HFFc6 (cell line): ENCODE results near the gene TFAP2B. TPM values are rescaled to one million over a fixed set of nuclear protein-coding genes. Genes with fewer than 3 reads are reported as not detected.

Experiments used
- DNase-seq: peaks from one replicate; pipeline ENCODE4 v3.0.0-alpha.2; 2018
- H3K27ac Mint-ChIP-seq: 2 replicates; pipeline ENCODE4 v1.8.0; 2020; ENCODE audit warnings: mild to moderate bottlenecking, mixed read lengths
- H3K27me3 Mint-ChIP-seq: 2 replicates; pipeline ENCODE4 v1.8.0; 2021; ENCODE audit warnings: mild to moderate bottlenecking, moderate library complexity, mixed read lengths; ENCODE audit not compliant: insufficient read depth
- H3K36me3 Mint-ChIP-seq: 2 replicates; pipeline ENCODE4 v1.8.0; 2021; ENCODE audit warnings: low read depth, mixed read lengths
- H3K4me1 Mint-ChIP-seq: 2 replicates; pipeline ENCODE4 v1.8.0; 2020; ENCODE audit warnings: low read depth, mixed read lengths
- H3K4me3 Mint-ChIP-seq: 2 replicates; pipeline ENCODE4 v1.8.0; 2020; ENCODE audit warnings: mild to moderate bottlenecking, moderate library complexity, mixed read lengths
- H3K9me3 Mint-ChIP-seq: 2 replicates; pipeline ENCODE4 v1.8.0; 2020; ENCODE audit warnings: mild to moderate bottlenecking, mixed read lengths
- total RNA-seq, 6 experiments: library from RNA; stranded (reverse); fragmentation: NEBNext Ultra II Directional; extraction: Animal tissue kit (Norgen Biotek cat#: 25700); gene quantifications; 2 replicates in 1 of 6; 3 replicates in 5 of 6; pipeline ENCODE4 v1.2.3, GENCODE V29; 2021
- TF ChIP-seq, protein P1 (sequence below): fragments of 200-600 bp; sonication (generic); IDR thresholded peaks from 2 replicates; pipeline ENCODE4 v1.5.0; 2021; ENCODE audit warnings: antibody characterized with exemption, mild to moderate bottlenecking

Gene TFAP2B
- total RNA-seq, 6 experiments from 2014 or later = not detected

DNA sequence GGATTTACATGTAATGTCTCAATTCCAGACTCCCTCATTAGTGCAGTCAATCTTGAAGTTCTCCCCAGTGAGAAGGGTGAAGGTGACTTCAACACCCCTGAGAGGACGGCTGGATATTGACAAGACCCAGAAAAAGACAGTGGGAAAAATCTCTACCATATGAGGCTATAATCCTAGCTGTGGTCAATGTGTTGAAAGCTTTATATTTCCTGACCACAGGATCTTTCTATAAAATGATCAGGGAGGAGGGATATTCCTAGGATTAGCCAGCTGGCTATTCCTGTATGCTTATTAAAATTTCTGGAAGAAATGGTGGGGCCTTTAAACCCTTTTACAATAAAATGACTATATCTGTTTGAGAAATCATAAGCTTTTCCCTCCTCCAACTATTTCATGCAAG lies 43.0 kb downstream of the TFAP2B start:
- Mint-ChIP-seq H3K4me3 (no peak overlapping the region), H3K36me3 (no peaks in the 10 kb centered on the region; the same call in 1 of the 2 replicates), H3K27ac (no peak overlapping the region), H3K4me1 (no peaks in the 10 kb centered on the region), H3K9me3 (peaks cover 23% of the 10 kb centered on the region), H3K27me3 (peaks cover 1% of the 10 kb centered on the region; the same call in 1 of the 2 replicates)
- TF ChIP-seq, protein P1, sequence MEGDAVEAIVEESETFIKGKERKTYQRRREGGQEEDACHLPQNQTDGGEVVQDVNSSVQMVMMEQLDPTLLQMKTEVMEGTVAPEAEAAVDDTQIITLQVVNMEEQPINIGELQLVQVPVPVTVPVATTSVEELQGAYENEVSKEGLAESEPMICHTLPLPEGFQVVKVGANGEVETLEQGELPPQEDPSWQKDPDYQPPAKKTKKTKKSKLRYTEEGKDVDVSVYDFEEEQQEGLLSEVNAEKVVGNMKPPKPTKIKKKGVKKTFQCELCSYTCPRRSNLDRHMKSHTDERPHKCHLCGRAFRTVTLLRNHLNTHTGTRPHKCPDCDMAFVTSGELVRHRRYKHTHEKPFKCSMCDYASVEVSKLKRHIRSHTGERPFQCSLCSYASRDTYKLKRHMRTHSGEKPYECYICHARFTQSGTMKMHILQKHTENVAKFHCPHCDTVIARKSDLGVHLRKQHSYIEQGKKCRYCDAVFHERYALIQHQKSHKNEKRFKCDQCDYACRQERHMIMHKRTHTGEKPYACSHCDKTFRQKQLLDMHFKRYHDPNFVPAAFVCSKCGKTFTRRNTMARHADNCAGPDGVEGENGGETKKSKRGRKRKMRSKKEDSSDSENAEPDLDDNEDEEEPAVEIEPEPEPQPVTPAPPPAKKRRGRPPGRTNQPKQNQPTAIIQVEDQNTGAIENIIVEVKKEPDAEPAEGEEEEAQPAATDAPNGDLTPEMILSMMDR = no peak
- DNase-seq = no peak

DNA sequence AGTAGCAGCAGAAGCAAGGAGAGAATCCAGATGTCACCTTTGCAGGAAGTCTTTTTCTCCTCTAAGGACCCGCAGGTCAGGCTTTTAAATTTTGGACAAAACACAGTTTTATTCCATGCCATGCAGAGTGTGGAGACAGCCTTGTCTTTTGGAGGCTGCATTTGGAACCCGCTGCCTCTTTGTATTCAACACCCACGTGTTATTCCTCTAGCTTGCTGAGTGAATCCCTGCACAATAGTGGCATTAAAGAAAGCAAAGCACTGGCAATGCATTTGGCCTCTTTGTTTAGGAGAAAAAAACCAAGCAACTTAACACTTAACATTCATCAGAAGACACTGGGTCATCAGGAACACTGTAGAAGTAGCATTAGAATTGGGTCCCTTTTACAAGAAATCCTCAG lies 43.5 kb downstream of the TFAP2B start:
- TF ChIP-seq, protein P1 = no peak
- peaks cover 1% of the 10 kb centered on the region; the same call in 1 of the 2 replicates for H3K27me3 Mint-ChIP-seq
- H3K27ac Mint-ChIP-seq = no peak overlapping the region
- H3K36me3 Mint-ChIP-seq = no peaks in the 10 kb centered on the region; the same call in 1 of the 2 replicates
- no peak overlapping the region for H3K4me3 Mint-ChIP-seq
- H3K4me1 Mint-ChIP-seq = no peaks in the 10 kb centered on the region
- H3K9me3 Mint-ChIP-seq = peaks cover 24% of the 10 kb centered on the region
- DNase-seq = no peak

DNA sequence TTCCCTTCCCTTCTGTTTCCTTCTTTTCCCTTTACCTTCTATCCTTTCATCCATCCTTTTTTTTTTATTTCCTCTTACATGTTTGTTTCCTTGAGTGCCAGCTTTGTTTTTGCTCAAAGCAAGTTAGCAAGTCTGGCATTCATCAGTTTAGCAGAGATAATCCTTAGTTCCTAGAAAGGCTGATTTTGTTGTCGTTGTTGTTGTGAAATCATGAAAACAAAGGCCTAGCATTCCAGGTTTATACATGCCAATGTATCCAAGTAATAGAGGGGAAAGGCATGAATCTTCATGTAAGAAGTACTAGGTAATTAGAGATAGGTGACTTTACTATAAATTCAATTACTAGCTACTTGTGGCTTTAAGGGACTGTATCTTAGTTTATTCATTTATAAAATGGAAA lies 45.9 kb downstream of the TFAP2B start:
- no peak overlapping the region for H3K4me3 Mint-ChIP-seq
- no peaks in the 10 kb centered on the region for H3K4me1 Mint-ChIP-seq
- H3K36me3 Mint-ChIP-seq = no peaks in the 10 kb centered on the region; the same call in 1 of the 2 replicates
- no peak for DNase-seq
- TF ChIP-seq, protein P1 = no peak
- H3K9me3 Mint-ChIP-seq = peaks cover 17% of the 10 kb centered on the region
- H3K27ac Mint-ChIP-seq = no peak overlapping the region
- H3K27me3 Mint-ChIP-seq = no peaks in the 10 kb centered on the region

DNA sequence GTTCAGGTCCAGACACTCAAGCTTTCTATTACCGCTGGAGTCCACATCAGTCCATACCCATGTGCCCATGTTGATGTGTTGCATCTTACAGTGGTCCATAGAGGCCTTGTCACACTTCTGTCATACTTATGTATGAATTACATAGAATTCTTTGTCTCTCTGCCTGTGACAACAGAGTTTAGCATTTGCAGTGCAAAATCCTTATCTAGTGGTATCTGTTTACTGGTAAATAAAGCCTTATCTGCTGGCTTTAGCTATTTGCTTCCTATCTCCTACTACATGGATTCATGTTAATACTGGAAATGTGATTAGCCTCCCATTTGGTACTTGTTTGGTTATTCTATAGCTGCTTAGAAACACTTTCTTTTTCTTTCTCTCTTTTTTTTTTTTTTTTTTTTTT lies 49.8 kb downstream of the TFAP2B start:
- no peaks in the 10 kb centered on the region for H3K36me3 Mint-ChIP-seq
- H3K4me1 Mint-ChIP-seq = no peaks in the 10 kb centered on the region
- no peak overlapping the region for H3K4me3 Mint-ChIP-seq
- TF ChIP-seq, protein P1 = no peak
- no peak overlapping the region for H3K27ac Mint-ChIP-seq
- peaks cover 9% of the 10 kb centered on the region for H3K9me3 Mint-ChIP-seq
- DNase-seq = no peak
- no peaks in the 10 kb centered on the region for H3K27me3 Mint-ChIP-seq

DNA sequence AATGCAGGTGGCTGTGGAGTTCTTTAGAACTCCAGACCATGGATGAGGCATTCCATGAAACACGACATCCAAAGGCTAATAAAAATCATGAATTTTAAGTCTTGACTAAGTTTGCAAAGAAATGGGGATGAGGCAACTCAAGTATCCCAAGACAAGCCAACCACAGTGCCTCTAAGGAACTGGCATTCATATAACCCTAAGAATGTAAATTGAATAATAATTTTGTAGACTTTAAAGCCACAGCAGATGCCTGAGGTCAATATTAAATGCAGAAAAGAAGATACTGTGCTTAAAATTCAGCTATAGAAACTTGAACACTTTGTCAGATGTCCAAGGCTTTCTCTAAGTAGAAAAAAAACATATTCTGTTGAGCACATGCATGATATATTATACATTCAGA lies 54.5 kb downstream of the TFAP2B start:
- H3K27ac Mint-ChIP-seq = no peak overlapping the region
- no peak for DNase-seq
- H3K36me3 Mint-ChIP-seq = no peaks in the 10 kb centered on the region
- no peak overlapping the region for H3K4me3 Mint-ChIP-seq
- no peaks in the 10 kb centered on the region for H3K4me1 Mint-ChIP-seq
- TF ChIP-seq, protein P1 = no peak
- peaks cover 5% of the 10 kb centered on the region; the same call in 1 of the 2 replicates for H3K9me3 Mint-ChIP-seq
- H3K27me3 Mint-ChIP-seq = no peaks in the 10 kb centered on the region

DNA sequence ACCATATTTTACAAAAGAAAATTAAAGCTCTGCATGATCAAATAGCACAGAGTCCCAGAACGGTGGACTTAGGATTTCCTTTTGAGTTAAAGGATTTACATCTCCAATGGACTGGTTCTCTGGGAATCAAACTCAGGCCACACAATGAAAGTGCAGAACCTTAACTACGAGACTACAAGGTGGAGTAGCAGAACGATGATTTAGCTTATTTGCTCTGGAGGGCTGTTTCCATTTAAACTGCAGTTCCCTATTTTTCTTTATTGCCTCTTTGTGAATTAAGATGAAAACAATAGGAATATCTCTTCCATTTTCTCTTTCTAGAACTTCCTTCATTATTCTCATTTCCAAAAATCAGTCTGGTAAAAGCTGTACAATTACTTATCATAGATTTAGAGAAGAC lies 65.7 kb downstream of the TFAP2B start:
- TF ChIP-seq, protein P1 = no peak
- Mint-ChIP-seq H3K4me3 (no peak overlapping the region), H3K36me3 (no peaks in the 10 kb centered on the region), H3K27ac (no peak overlapping the region), H3K4me1 (no peaks in the 10 kb centered on the region), H3K27me3 (no peaks in the 10 kb centered on the region), H3K9me3 (peaks cover 22% of the 10 kb centered on the region)
- no peak for DNase-seq
